DMS 273 treated with DMSO at 0.1 percent for 48 hours (cell line): ENCODE measurements around the gene ANKRD66.
"Not testable (repeated sequence)": the region's sequence is repeated elsewhere in the genome, so short reads cannot be mapped to it uniquely, and the experiment has no call there.

Experiments used
- DNase-seq: peaks from one replicate; lab custom pipeline; 2025; lab: John Stamatoyannopoulos, UW

Gene ANKRD66

GRCh38 chr6:46746696-46747095 lies at the start of gene ANKRD66:
TSS of gene ANKRD66 (plus strand) at chr6:46746933. CDS start at chr6:46751949, 5,016 bp downstream.
- no peak for DNase-seq

- DNase-seq, result no peak
These were observed 46.8 kb upstream of the ANKRD66 start for GRCh38 chr6:46699970-46700369.

GRCh38 chr6:46704562-46704961 lies 42.2 kb upstream of the ANKRD66 start:
- DNase-seq, result peak; percentile 18

- DNase-seq, result no peak
These were observed 40.3 kb upstream of the ANKRD66 start for GRCh38 chr6:46706464-46706863.

- DNase-seq, result no peak
These were observed 35.2 kb upstream of the ANKRD66 start for GRCh38 chr6:46711491-46711890.

- DNase-seq, result no peak
These were observed 31.6 kb upstream of the ANKRD66 start for GRCh38 chr6:46715141-46715540.

GRCh38 chr6:46719099-46719498 lies 27.6 kb upstream of the ANKRD66 start:
- no peak for DNase-seq

- DNase-seq, result no peak
These were observed 26.3 kb upstream of the ANKRD66 start for GRCh38 chr6:46720401-46720800.

- no peak for DNase-seq
These were observed 16.9 kb upstream of the ANKRD66 start for GRCh38 chr6:46729787-46730326.

GRCh38 chr6:46730921-46731461 lies 15.7 kb upstream of the ANKRD66 start:
- DNase-seq, result no peak

- no peak for DNase-seq
These were observed 13.4 kb upstream of the ANKRD66 start for GRCh38 chr6:46733341-46733801.

GRCh38 chr6:46734867-46735719 lies 11.6 kb upstream of the ANKRD66 start, which contains the start of gene PLA2G7:
TSS of gene PLA2G7 (minus strand) at chr6:46735375. CDS start at chr6:46722891, 12,484 bp downstream.
- no peak for DNase-seq

- DNase-seq, result no peak
These were observed 11.1 kb upstream of the ANKRD66 start for GRCh38 chr6:46735720-46736031.

- no peak for DNase-seq
These were observed 9.8 kb upstream of the ANKRD66 start for GRCh38 chr6:46736906-46737305.

- DNase-seq, result no peak
These were observed 5.3 kb upstream of the ANKRD66 start for GRCh38 chr6:46741482-46741881.

GRCh38 chr6:46741910-46742309 lies 4.8 kb upstream of the ANKRD66 start:
- DNase-seq, result no peak

- no peak for DNase-seq
These were observed 3.1 kb upstream of the ANKRD66 start for GRCh38 chr6:46743425-46744158.

- DNase-seq, result not testable (repeated sequence)
These were observed 2.5 kb upstream of the ANKRD66 start for GRCh38 chr6:46744159-46744725.

- no peak for DNase-seq
These were observed 760 bp upstream of the ANKRD66 start for GRCh38 chr6:46745973-46746372.

GRCh38 chr6:46748940-46749503 lies 2.3 kb downstream of the ANKRD66 start:
- DNase-seq, result no peak

GRCh38 chr6:46749731-46750130 lies 3.0 kb downstream of the ANKRD66 start:
- DNase-seq, result no peak

GRCh38 chr6:46751658-46752057 lies 4.9 kb downstream of the ANKRD66 start:
- DNase-seq, result no peak
